GM12801 (cell line): Measurements from ENCODE around the gene ADGRL3.

Experiments
- CTCF ChIP-seq: IDR thresholded peaks from one replicate; pipeline ENCODE4 v1.5.1; 2011; ENCODE audit warnings: control low read depth; ENCODE audit not compliant: insufficient read length; ENCODE audit errors: extremely low read depth

ADGRL3 gene

GRCh38 chr4:61556277-61556676 is 356.2 kb downstream of the ADGRL3 start:
- no peak for TF ChIP-seq CTCF

- no peak for TF ChIP-seq CTCF
Observed at GRCh38 chr4:61559396-61559795, 359.3 kb downstream of the ADGRL3 start.

GRCh38 chr4:61561028-61561427 is 360.9 kb downstream of the ADGRL3 start:
- no peak for TF ChIP-seq CTCF

- no peak for TF ChIP-seq CTCF
Observed at GRCh38 chr4:61571761-61572559, 371.8 kb downstream of the ADGRL3 start.

- TF ChIP-seq CTCF, result no peak
Observed at GRCh38 chr4:61575796-61576195, 375.7 kb downstream of the ADGRL3 start.

- TF ChIP-seq CTCF, result no peak
Observed at GRCh38 chr4:61579786-61580185, 379.7 kb downstream of the ADGRL3 start.

- TF ChIP-seq CTCF, result no peak
Observed at GRCh38 chr4:61580721-61581377, 380.7 kb downstream of the ADGRL3 start.
